Progenitor cell of endocrine pancreas (in vitro differentiated cells): ENCODE results near the gene UTF1. TPM values are rescaled to one million over a fixed set of nuclear protein-coding genes. Genes with fewer than 3 reads are reported as not detected.

Source experiments
- DNase-seq: peaks from one replicate; pipeline ENCODE4 v3.0.0; 2021; ENCODE audit warnings: low spot score; ENCODE audit not compliant: unreplicated experiment
- H3K27ac Mint-ChIP-seq: 2 replicates; pipeline ENCODE4 v1.8.0; 2021; ENCODE audit warnings: mild to moderate bottlenecking, moderate library complexity, mixed read lengths
- H3K27me3 Mint-ChIP-seq: 2 replicates; pipeline ENCODE4 v1.8.0; 2021; ENCODE audit warnings: mixed read lengths
- H3K36me3 Mint-ChIP-seq: 2 replicates; pipeline ENCODE4 v1.8.0; 2022; ENCODE audit warnings: mixed read lengths; ENCODE audit not compliant: insufficient read depth
- H3K4me1 Mint-ChIP-seq: 2 replicates; pipeline ENCODE4 v1.8.0; 2021; ENCODE audit warnings: low read depth, mixed read lengths
- H3K4me3 Mint-ChIP-seq: 2 replicates; pipeline ENCODE4 v1.8.0; 2021; ENCODE audit warnings: low read depth, mild to moderate bottlenecking, moderate library complexity, mixed read lengths
- H3K9me3 Mint-ChIP-seq: 2 replicates; pipeline ENCODE4 v1.8.0; 2021; ENCODE audit warnings: low read depth, mixed read lengths
- total RNA-seq: library from RNA; stranded (reverse); gene quantifications from 2 replicates; pipeline ENCODE4 v1.2.1, GENCODE V29; 2021
- TF ChIP-seq, protein P1 (sequence below): fragments of 200-600 bp; sonication (generic); IDR thresholded peaks from one replicate; pipeline ENCODE4 v1.5.0; 2021; ENCODE audit warnings: antibody characterized with exemption, mild to moderate bottlenecking; ENCODE audit not compliant: unreplicated experiment

Gene UTF1
- total RNA-seq, 1 donor from 2014 or later: not detected

DNA sequence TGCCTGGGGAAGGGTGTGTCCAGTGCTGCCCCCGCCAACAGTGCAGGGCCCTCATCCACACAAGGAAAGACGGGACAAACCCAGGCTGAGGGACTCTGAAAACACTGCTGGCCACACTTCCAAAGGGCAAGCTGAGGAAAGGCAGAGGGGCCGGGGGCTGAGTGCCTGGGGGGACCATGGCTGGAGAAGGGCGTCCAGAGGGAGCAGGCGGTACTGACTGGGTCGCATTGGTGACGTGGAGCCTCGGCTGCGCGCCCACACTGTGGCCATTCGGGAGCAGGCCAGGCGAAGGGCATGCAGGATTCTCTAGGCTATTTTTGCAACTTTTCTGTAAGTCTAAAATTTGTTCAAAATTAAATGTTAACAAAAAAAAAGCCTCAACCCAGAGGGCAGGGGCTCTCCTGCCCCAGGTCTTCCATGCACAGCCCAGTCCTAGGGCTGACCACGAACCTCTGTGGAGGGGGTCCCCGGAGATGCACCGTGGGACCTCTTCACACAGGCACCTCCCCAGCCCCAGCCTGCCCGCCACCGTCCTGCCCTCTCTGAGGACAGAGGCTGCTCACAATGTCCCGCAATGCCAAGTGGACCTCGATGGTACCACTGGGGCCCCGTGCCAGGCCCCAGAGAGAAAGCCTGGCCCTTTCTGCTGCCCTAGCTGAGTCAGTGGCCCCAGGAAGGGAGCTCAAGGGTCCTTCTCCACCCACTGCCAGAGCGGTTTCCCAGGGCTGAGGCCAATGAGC is 36.2 kb downstream of the UTF1 start:
- Mint-ChIP-seq H3K9me3 (no peaks in the 10 kb centered on the region), H3K27ac (no peak overlapping the region), H3K4me3 (no peak overlapping the region), H3K36me3 (no peaks in the 10 kb centered on the region), H3K27me3 (peaks cover 11% of the 10 kb centered on the region), H3K4me1 (no peaks in the 10 kb centered on the region)
- TF ChIP-seq, protein P1, sequence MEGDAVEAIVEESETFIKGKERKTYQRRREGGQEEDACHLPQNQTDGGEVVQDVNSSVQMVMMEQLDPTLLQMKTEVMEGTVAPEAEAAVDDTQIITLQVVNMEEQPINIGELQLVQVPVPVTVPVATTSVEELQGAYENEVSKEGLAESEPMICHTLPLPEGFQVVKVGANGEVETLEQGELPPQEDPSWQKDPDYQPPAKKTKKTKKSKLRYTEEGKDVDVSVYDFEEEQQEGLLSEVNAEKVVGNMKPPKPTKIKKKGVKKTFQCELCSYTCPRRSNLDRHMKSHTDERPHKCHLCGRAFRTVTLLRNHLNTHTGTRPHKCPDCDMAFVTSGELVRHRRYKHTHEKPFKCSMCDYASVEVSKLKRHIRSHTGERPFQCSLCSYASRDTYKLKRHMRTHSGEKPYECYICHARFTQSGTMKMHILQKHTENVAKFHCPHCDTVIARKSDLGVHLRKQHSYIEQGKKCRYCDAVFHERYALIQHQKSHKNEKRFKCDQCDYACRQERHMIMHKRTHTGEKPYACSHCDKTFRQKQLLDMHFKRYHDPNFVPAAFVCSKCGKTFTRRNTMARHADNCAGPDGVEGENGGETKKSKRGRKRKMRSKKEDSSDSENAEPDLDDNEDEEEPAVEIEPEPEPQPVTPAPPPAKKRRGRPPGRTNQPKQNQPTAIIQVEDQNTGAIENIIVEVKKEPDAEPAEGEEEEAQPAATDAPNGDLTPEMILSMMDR: no peak
- no peak for DNase-seq

DNA sequence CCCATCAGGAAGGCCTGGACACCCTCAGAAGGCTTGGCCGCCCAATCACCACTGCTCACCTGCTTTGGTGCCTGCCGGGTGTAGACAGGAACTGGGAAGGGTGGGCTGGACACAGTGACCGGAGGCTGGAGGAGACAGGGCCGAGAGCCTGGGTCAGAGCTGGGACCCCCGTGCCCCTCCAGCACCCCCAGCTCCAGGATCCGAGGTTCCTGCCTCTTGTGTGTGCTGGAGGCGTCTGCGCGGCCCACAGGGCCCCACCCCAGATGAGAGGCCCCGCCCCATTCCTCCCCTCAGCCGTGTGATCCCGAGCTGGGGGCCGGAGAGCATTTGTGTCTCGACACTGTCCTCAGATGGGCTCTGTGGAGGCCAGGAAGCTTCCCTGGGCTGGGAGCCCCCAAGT is 37.3 kb downstream of the UTF1 start:
- TF ChIP-seq, protein P1: no peak
- no peaks in the 10 kb centered on the region for H3K9me3 Mint-ChIP-seq
- no peak overlapping the region for H3K27ac Mint-ChIP-seq
- no peaks in the 10 kb centered on the region for H3K4me1 Mint-ChIP-seq
- DNase-seq: no peak
- H3K4me3 Mint-ChIP-seq: no peak overlapping the region
- peaks cover 11% of the 10 kb centered on the region for H3K27me3 Mint-ChIP-seq
- H3K36me3 Mint-ChIP-seq: no peaks in the 10 kb centered on the region

DNA sequence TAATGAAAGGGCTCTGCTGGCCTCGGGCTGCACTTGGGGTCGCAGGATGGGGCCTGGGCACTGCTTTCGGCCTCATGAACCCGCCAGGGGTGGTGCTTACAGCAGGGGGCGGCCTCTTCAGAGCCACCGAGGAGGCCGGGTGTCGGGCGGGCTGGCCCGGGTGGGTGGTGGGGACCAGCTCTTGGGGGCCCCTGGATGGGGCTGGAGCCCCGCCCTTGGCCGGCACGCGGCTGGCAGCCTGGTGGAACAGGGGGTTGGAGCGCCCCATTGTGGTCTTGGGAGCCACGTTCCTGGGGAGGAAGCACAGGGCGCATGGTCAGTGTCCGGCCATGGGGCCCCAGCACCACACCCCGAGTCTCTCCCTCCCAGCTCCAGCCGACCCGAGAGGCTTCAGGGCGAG is 37.8 kb downstream of the UTF1 start:
- Mint-ChIP-seq H3K4me1 (no peaks in the 10 kb centered on the region), H3K36me3 (no peaks in the 10 kb centered on the region), H3K9me3 (no peaks in the 10 kb centered on the region), H3K27ac (no peak overlapping the region), H3K27me3 (peaks cover 9% of the 10 kb centered on the region), H3K4me3 (no peak overlapping the region)
- TF ChIP-seq, protein P1: no peak
- no peak for DNase-seq

DNA sequence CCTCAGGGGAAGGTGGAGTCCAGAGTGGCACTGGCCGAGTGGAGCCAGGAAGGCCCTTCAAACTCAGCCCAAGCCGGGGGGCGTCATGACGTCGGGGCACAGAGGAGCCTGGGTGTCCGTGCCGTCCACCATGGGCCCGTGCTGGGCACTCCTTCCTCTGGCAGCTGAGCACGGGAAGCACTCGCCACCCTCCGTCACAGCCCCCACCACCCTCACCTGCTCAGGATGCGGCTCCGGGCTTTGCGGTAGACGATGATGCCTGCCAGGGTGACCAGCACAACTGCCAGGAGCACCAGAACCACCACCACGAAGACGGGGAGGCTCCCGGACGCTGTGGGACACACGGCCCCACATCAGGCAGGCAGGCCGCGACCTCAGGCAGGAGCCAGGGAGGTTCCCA is 38.5 kb downstream of the UTF1 start:
- no peaks in the 10 kb centered on the region for H3K36me3 Mint-ChIP-seq
- H3K9me3 Mint-ChIP-seq: no peaks in the 10 kb centered on the region
- no peak overlapping the region for H3K27ac Mint-ChIP-seq
- no peak overlapping the region for H3K4me3 Mint-ChIP-seq
- no peaks in the 10 kb centered on the region for H3K4me1 Mint-ChIP-seq
- TF ChIP-seq, protein P1: no peak
- H3K27me3 Mint-ChIP-seq: peaks cover 3% of the 10 kb centered on the region
- no peak for DNase-seq

DNA sequence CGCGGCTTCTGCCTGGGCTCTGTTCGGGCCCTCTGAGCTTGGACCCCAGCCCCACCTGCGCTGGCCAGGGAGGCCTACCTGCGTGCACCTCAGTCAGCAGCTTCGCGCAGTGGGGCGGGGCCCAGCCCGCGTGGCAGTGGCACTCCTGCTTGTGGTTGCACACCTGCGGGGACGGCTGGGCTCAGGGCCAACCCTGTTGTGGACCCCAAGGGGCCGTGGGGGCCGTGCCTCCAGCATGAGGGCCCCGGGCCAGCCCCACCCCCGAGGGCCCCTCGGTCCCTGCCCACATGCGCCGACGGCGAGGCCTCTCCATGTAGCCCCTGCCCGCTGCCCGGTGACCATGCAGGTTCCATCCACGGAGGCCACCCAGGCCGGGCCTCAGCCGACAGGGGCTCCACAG is 39.4 kb downstream of the UTF1 start:
- H3K4me3 Mint-ChIP-seq: no peak overlapping the region
- H3K27me3 Mint-ChIP-seq: peaks cover 1% of the 10 kb centered on the region
- no peak for DNase-seq
- no peaks in the 10 kb centered on the region for H3K4me1 Mint-ChIP-seq
- no peak overlapping the region for H3K27ac Mint-ChIP-seq
- H3K9me3 Mint-ChIP-seq: no peaks in the 10 kb centered on the region
- no peaks in the 10 kb centered on the region for H3K36me3 Mint-ChIP-seq
- TF ChIP-seq, protein P1: no peak
